ENCODE measurements around the gene ZNF552. TPM values are rescaled to one million over a fixed set of nuclear protein-coding genes. Genes with fewer than 3 reads are reported as not detected.
"Not testable (repeated sequence)": the region's sequence is repeated elsewhere in the genome, so short reads cannot be mapped to it uniquely, and the experiment has no call there.

Gene ZNF552
- total RNA-seq, 1 donor from 2014 or later = 8.5 TPM

DNA sequence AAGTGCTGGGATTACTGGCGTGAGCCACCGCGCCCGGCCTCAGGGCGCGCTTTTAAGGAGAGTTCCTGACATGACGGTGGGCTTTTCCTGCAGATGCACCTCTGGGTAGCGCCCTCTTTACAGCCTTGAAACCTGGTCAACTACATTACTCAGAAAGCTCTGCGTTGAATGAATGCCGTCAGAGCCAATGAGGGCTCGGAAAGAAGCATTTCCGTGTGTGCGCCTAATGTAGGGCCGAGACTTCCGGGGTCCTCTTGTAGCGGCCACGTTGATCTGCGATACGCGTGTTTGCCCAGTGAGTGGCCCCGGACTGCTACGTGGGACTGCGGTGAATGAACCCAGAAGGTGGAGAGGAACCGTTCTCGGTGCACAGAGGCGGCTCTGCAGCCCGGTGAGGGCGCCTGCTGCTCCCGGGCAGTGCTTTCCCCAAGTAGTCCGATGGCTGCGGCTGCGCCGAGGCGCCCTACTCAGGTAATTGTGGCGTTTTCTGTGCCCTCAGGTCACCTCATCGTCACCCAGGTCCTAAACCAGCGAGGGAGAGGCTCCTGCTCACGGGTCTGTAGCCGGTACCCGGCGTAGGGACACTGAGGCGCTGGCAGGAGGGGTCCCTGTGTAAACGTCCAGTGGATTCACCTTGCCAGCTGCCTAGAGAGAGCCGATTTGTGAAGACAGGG lies 4.9 kb upstream of the ZNF552 start:
- DNase-seq (ENCODE audit: low read depth in 2 of 2) = peak; percentile 74 to 87

DNA sequence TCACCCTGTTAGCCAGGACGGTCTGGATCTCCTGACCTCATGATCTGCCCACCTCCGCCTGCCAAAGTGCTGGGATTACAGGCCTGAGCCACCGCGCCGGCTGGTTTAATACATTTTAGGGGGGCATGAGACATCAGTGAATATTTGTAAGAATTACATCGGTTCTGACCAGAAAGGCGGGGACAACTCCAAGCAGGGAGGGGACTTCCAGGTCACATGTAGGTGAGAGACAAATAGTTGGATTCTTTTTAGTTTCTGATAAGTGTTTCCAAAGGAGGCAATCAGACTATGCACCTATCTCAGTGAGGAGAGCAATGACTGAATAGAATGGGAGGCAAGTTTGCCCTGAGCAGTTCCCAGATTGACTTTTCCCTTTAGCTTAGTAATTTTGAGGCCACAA lies 3.7 kb upstream of the ZNF552 start:
- DNase-seq (ENCODE audit: low read depth in 2 of 2) = no peak

DNA sequence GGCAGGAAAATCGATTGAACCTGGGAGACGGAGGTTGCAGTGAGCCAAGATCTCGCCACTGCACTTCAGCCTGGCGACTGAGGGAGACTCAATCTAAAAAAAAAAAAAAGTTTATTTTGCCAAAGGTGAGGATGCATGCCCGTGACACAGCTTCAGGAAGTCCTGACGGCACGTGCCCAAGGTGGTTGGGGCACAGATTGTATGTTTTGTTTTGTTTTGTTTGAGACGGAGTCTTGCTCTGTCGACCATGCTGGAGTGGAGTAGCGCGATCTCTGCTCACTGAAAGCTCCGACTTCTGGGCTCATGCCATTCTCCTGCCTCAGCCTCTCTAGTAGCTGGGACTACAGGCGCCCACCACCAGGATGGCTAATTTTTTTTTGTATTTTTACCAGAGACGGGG lies 3.3 kb upstream of the ZNF552 start:
- DNase-seq (ENCODE audit: low read depth in 2 of 2) = no peak

DNA sequence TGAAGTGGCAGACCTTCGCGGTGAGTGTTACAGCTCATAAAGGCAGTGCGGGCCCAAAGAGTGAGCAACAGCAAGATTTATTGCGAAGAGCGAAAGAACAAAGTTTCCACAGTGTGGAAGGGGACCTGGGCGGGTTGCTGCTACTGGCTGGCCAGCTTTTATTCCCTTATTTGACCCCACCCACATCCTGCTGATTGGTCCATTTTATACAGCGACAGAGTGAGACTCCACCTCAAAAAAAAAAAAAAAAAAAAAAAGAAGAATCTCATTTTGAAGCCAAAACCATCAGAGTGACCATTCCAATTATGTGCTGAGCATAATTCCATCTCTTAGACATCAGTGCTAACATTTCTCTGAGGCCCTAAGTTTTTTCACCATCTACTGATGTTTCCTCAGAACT lies 1.9 kb upstream of the ZNF552 start:
- no peak for DNase-seq (ENCODE audit: low read depth in 2 of 2)

DNA sequence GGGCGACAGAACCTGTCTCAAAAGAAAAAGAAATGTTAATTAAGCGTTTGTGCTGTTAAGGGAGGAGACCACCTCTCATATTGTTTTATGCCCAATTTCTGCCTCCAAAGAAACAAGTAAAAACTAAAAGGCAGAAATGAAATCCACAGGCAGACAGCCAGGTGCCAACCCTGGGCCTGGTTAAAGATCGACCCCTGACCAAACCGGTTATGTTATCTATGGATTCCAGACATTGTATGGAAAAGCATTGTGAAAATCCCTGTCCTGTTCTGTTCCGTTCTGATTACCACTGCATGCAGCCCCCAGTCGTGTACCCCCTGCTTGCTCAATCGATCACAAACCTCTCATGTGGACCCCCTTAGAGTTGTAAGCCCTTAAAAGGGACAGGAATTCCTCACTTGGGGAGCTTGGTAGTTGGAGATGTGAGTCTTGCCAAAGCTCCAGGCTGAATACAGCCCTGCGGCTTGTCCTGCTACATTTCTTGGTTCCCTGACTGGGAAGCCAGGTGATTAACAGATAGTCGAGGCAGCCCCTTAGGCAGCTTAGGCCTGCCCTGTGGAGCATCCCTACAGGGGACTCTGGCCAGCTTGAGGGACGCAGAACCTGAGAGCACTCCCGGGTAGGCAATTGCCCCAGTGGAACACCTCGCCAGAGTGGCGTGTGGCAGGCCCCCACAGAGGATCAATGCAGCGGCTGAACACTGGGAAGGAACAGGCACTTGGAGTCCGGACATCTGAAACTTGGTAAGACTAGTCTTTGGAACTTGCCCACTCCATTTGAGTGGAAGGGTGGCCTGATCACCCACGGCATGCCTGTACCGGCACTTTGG lies 748 bp upstream of the ZNF552 start:
- DNase-seq (ENCODE audit: low read depth in 2 of 2) = no peak

DNA sequence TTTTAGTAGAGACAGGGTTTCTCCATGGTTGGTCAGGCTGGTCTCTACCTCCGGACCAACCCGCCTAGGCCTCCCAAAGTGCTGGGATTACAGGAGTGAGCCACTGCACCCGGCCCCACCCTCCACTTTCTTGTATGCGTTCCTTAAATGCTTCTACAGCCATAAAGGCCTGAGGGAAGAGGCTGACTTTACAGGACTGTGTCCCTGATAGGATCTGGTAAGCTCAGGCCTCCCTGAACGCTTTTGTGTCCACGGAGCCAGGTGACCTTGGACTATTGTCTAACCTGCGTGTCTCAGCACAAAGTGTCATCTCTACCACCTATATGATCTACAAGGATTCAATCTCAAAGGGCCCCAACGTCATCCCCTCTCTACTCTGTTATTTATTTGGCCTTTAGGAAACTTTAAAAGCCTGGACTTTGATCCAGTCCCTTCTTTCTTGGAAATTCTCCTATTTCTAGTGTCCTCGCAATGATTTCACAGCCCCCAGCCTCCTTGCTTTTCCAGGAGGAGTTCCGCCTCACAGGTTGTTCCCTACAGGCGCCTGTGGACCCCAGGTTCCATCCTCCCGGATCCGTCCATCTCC lies 701 bp downstream of the ZNF552 start:
- DNase-seq (ENCODE audit: low read depth in 2 of 2) = no peak

DNA sequence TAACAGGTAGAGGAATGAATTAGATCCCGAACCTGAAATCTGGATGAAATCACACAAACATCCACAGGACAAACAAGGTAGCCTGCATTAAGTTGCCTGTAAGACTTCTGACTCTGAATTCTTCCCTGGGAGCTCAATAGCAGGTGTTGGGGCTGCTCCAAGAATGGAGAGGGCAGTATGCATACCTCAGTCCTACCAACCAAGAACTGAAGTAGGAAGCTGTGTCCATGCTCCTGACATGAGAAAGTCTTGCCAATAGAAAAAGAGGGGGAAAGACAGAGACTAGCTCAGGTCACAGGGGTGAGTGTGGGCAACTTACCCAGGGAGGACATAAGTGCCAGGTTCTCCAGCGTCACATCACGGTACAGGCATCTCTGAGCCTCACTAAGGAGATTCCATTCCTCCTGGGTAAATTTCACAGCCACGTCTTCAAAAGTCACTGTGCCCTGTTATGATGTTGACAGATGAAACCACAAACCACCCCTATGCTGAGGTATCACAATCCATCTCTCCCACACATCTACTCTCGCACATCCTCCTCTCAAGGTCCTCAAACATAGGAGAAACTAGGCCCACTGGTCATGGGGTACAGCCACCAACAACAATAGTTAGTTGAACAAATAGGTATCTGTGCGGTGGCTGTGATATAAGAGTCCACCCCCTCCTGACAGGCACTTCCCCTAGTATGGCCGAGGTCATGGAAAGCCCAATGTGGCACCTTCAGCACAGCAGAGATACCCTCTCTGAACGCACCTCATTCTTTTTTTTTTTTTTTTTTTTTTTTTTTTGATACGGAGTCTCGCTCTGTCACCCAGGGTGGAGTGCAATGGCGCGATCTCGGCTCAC lies 1.5 kb downstream of the ZNF552 start:
- not testable (repeated sequence) for DNase-seq (ENCODE audit: low read depth in 2 of 2)

DNA sequence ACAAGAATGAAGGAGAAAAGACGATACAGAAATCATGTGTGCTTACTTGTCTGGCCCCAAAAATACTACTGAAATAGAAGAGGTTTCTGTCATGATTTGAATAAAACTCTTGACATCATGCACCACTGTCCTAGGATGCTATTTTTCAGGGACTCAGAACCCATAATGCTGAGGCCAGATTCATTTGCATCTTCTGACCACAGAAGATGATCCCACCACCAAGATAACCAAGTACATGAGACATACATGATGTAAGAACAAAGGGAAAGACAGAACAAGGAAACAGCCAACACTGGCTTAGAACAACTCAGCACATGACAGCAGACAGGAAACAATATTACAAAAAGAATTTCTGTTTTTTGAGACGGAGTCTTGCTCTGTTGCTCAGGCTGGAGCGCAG lies 2.5 kb downstream of the ZNF552 start:
- no peak for DNase-seq (ENCODE audit: low read depth in 2 of 2)

DNA sequence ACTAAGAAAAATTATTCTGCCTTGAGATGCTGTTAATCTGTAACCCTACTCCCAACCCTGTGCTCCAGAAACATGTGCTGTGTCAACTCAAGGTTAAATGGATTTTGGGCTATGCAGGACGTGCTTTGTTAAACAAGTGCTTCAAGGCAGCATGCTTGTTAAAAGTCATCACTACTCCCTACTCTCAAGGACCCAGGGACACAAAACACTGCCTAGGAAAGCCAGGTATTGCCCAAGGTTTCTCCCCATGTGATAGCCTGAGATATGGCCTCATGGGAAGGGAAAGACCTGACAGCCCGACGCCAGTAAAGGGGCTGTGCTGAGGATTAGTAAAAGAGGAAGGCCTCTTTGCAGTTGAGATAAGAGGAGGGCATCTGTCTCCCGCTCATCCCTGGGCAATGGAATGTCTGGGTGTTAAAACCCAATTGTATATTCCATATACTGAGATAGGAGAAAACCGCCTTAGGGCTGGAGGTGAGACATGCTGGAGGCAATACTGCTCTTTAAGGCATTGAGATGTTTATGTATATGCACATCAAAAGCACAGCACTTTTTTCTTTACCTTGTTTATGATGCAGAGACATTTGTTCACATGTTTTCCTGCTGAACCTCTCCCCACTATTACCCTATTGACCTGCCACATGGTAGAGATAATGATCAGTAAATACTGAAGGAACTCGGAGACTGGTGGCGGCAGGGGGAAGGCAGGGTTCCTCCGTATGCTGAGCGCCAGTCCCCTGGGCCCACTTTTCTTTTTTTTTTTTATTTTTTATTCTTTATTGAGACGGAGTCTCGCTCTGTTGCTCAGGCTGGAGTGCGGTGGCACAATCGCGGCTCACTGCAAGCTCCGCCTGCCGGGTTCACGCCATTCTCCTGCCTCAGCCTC lies 4.1 kb downstream of the ZNF552 start:
- not testable (repeated sequence) for DNase-seq (ENCODE audit: low read depth in 2 of 2)

DNA sequence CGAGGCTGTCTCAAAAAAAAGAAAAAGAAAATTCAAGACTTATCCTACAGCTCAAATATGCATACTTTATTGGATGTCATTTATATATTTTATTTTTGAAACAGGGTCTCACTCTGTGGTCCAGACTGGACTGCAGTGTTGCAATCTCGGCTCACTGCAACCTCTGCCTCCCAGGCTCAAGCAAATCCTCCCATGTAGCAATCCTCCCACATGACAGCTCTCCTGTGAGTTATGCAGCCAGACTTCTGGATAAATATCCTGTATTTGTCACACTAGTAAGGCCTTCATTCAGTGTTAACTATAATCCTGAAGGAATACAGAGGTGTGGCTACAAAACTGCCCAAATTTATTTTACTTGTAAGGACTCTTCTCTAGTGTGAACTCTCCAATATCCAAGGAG lies 7.2 kb downstream of the ZNF552 start:
- no peak for DNase-seq (ENCODE audit: low read depth in 2 of 2)

DNA sequence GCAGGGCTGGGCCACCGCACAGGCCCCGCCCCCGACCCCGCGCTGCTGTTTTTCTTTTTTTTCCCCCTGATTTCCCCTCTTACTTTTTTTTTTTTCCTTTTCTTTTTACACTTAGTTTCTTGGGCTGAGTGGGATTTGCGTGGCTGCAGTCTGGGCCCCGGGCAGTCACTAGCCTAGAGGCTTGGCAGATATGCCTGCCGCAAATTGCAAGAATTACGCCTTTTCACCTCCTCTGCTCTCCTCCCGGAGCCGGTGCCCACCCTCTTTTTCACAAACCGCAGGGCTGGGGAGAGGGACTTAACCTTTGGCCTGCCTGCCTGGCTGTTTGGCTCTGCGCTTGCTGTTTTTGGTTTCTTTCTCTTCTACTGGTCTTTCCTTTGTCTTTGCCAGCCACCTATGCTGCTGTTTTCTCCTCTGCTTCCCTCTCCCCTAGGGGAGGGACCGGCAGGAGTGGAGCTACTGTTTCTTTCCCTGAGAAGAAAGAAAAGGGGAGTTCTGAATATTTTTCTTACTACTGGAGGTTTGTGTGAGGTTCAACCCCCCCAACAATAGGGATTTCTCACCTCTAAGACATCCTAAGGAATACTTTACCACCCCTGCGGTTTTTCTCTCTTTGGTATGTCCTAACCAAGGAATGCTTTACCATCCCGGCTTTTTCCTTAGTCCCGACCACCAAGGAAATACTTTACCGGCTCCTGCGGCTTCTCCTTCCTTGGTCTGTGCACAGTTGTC lies 11.0 kb downstream of the ZNF552 start:
- peak; percentile 55 to 56 for DNase-seq (ENCODE audit: low read depth in 2 of 2)

DNA sequence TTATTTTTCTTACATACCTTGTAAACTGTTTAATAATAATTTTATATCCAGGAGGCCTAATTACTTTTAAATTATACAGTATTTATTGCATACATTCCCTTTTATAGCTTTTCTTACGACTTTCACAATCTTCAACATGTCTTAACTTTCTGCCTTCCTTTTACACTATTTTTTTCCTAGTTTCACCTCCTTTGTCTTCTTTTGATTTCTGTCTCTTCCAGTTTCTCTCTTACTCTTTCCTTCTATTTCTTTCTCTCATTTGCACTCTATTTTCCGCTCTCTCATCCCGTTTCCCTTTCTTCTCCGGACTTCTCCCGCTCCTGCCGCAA lies 11.5 kb downstream of the ZNF552 start:
- no peak for DNase-seq (ENCODE audit: low read depth in 2 of 2)

DNA sequence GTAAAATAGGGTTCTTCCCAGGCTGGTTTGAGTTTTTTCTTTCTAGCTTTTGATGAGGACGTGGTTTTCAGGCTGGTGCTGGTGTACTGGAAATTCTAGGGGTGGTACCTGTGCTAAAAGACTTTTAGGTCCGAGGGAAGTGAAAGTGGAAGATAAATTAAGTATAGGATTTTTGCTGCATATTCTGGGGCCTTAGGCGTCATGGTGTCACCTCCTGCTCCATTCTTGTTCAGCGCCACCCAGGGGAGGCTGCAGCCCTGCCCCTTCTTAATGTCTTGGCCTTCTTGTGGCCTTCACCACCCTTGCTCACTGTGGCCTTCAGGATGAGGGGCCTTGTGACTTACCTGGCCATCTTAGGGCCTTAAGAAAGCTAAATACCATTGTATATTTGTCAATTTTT lies 12.4 kb downstream of the ZNF552 start:
- no peak for DNase-seq (ENCODE audit: low read depth in 2 of 2)

DNA sequence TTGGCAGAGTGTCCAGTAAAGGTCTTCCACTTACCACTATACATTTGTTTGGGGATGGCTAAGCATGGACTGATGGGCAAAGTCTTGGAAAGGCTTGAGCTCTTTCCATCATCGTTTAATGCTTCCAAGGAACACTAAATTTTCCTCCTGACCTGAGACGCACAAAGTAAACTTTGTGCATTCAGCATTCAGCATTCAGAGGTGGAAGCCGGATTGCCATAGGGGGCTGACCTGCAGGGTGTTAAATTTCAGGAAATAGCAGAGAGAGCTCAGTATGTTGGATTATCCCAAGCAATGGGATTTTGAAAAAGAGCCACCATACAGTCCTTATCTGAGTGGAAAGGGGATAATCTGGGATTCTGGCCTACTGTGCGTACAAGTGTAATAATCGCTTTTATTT lies 14.0 kb downstream of the ZNF552 start:
- no peak for DNase-seq (ENCODE audit: low read depth in 2 of 2)

DNA sequence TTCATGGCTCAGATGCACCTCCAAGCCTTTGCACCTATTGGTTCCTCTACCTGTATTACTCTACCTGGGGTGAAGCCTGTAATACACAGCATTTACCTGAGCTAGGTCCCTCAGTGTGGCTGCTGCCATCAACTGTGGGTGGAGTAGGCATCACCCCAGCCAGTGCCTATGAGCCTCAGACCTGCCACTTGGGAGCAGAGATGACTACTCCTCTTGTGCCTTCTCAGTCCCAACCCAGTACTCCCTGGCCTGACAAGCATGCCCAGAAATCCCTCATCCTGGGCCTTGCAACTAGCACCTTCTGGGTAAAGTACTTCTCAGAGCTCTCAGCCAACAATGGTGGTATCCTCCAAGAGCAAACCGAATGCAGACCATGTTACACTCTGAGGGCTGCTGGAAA lies 18.1 kb downstream of the ZNF552 start:
- DNase-seq (ENCODE audit: low read depth in 2 of 2) = not testable (repeated sequence)

DNA sequence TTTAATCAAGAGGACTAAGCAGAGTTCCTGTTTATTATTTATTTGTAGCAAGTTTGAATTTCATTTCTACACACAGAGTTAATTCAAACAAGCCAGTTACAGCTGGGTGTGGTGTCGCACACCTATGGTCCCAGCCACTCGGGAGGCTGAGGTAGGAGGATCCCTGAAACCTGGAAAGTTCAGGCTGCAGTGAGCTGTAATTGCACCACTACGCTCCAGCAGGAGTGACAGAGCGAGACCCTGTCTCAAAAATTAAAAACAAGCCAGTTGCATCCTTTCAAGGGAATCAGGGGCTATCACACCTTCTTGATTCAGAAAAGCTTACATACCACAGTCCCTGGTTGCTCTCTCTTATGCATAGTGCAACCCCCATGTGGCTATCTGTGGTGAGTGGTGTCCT lies 25.4 kb downstream of the ZNF552 start:
- no peak for DNase-seq (ENCODE audit: low read depth in 2 of 2)

DNA sequence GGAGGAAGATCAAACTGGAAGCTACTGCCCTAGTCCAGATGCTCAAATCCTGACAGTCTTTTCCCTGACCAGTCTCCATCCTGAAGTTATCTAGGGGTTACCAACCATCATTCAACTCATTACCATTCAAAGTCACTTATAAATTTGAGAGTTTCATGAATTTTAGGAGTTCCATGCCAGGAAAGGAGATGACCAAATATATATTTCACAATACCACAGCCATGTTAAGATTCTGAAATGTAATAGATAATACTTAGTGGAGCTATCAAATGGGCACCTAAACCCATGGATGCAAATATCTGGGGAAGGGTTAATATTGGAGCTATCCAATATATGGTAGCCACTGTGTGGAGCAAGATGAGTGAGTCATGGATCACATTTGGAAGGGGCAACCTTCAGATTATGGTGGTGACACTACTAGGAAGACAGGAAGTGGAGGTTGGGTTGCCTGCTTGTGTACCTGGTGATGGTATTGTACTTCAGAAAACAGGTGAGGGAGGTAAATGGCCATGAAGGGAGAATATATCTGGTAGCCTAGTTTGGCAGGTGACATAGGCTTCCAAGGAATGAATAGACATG lies 26.5 kb downstream of the ZNF552 start:
- DNase-seq (ENCODE audit: low read depth in 2 of 2) = no peak

DNA sequence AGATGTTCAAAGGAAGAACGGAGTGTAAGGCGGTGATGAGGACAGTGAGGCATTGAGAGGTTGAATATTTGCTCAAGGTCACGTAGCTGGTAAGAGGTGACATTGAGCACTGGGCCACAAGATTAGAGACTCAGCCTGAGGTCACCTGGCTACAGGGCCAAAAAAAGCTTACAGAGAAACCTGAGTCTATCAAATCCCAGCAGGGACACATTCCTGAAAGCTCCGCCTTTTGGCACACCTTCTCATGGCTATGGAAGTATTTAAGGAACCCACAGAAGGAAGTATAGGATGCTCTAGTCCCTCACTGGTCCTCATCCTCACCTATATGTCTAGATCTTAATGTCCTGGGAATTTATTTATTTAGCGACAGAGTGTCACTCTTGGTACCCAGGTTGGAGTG lies 27.8 kb downstream of the ZNF552 start:
- no peak for DNase-seq (ENCODE audit: low read depth in 2 of 2)

DNA sequence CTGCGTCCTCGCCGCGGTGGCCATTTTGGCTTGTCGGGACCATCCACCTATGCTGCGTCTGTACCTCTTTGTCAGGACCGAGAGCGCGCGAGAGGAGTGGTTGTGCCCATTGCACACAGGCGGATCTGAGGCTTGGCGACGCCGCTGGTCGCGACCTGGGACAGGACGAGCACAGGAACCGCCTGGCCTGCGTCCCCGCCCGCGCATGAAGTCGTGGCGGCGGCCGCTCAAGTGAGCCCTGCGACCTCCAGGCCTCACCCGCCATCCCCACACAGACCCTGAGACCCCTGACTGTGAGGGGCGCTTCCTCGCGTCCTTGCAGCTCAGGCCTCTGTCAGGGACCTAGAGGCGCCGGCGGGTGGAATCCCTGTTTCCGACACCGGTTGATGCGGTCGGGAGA lies 28.4 kb downstream of the ZNF552 start:
- no peak for DNase-seq (ENCODE audit: low read depth in 2 of 2)
